ENCODE results near the gene OR52J3. TPM values are rescaled to one million over a fixed set of nuclear protein-coding genes. Genes with fewer than 3 reads are reported as not detected.
"Not testable (repeated sequence)": the region's sequence is repeated elsewhere in the genome, so short reads cannot be mapped to it uniquely, and the experiment has no call there.

The OR52J3 gene
- total RNA-seq = not detected
- long read RNA-seq = 0 reads

DNA sequence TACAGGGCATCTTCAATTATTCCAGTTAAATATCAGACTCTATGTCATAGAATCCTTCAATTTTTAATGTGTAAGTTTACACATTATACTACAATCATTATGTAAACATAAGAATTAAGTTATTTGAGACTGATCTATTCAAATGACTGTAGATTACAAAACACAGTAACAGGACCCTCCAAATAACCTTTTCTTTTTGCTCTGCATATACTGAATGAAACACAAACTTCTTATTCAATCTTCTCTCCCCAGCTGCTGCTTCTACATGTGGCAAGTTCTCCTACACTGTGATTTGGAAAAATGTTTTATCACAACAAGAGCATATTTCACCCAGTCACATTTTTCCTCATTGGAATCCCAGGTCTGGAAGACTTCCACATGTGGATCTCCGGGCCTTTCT lies at the start of gene OR52J3:
OR52J3 (plus strand) TSS at position 301 of the 400 bp plus-strand sequence; CDS start at position 301, 0 bp downstream.
- intact Hi-C loops (cut with DNase I) = no loop called here
- no peak for DNase-seq (ENCODE audit: low spot score)

GRCh38 chr11:5004424-5005274 lies 41.7 kb upstream of the OR52J3 start:
- DNase-seq (ENCODE audit: low spot score) = no peak
- intact Hi-C loops (cut with DNase I) = loop anchor here (5.0 kb wide), 1 partner anchor 377 kb away; no protein-coding TSS in a partner anchor

GRCh38 chr11:5007561-5007960 lies 38.8 kb upstream of the OR52J3 start:
- intact Hi-C loops (cut with DNase I) = no loop called here
- DNase-seq (ENCODE audit: low spot score) = no peak

- DNase-seq (ENCODE audit: low spot score) = no peak
- intact Hi-C loops (cut with DNase I) = no loop called here
These were observed 35.1 kb upstream of the OR52J3 start for GRCh38 chr11:5011254-5011653.

DNA sequence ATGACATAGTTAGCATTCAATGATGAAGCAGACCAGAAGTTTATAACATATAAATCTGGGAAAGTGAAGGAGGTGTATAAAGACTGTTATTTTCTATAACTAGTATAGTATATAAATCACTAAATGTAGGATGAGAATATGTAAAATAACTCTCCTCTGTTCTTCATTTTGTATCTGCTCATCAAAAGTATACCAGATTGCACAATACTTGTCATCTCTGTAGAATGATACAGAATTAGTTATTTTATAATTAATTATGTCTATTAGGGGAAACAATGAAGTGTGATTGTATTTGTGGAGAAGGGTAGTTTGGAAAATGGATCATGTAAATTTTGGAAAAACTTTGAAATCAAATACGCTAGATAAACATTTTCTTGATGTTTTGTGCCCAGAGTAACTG lies 33.3 kb upstream of the OR52J3 start:
- DNase-seq (ENCODE audit: low spot score) = no peak
- intact Hi-C loops (cut with DNase I) = no loop called here

- no peak for DNase-seq (ENCODE audit: low spot score)
- intact Hi-C loops (cut with DNase I) = no loop called here
These were observed 24.3 kb upstream of the OR52J3 start for GRCh38 chr11:5021996-5022395.

DNA sequence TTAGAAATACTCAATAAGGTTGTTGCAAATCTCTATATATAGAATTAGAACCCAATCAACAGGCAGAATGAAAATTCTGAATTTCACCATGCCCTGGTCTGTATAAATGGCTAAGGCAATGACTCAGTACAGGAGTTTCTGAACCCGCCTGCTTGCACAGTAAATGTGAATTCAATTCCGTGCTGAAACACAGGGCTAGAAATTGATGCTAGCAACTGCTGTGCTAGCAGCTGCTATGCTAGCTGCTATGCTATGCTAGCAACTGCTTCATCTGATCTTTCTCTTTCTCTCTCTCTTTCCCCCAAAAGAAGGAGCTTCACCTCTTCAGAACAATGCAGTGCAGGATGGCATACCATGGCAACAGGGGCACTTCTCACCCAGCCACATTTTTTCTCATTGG lies 9.7 kb upstream of the OR52J3 start:
- DNase-seq (ENCODE audit: low spot score) = no peak
- intact Hi-C loops (cut with DNase I) = no loop called here

- intact Hi-C loops (cut with DNase I) = no loop called here
- DNase-seq (ENCODE audit: low spot score) = no peak
These were observed 8.4 kb upstream of the OR52J3 start for GRCh38 chr11:5037926-5038325.

- intact Hi-C loops (cut with DNase I) = no loop called here
- no peak for DNase-seq (ENCODE audit: low spot score)
These were observed 8.0 kb upstream of the OR52J3 start for GRCh38 chr11:5038341-5038740.

DNA sequence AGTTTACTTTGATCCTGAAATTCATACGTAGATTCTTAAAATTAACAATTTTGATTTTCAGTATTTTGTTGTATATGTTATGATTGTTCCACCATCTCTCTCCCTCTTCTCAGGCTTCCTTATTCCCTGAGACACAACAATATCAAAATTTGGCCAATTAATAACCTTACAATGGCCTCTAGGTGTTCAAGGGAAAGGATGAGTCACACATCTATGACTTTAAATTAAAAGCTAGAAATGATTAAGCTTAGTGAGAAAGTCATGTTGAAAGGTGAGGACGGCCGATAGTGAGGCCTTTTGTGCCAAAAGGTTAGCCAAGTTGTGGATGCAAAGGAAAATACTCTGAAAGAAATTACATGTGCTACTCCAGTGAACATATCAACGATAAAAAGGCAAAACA lies 5.5 kb upstream of the OR52J3 start:
- no peak for DNase-seq (ENCODE audit: low spot score)

GRCh38 chr11:5042091-5042490 lies 4.2 kb upstream of the OR52J3 start:
- no peak for DNase-seq (ENCODE audit: low spot score)

More for the DNA sequence above, 5.5 kb upstream of the OR52J3 start:
- intact Hi-C loops (cut with DNase I) = no loop called here

GRCh38 chr11:5043380-5043779 lies 2.9 kb upstream of the OR52J3 start:
- no peak for DNase-seq (ENCODE audit: low spot score)
- intact Hi-C loops (cut with DNase I) = no loop called here

More at GRCh38 chr11:5042091-5042490, 4.2 kb upstream of the OR52J3 start:
- intact Hi-C loops (cut with DNase I) = no loop called here

GRCh38 chr11:5046754-5047330 lies 516 bp downstream of the OR52J3 start:
- intact Hi-C loops (cut with DNase I) = no loop called here
- DNase-seq (ENCODE audit: low spot score) = no peak

GRCh38 chr11:5058679-5059078 lies 12.4 kb downstream of the OR52J3 start:
- DNase-seq (ENCODE audit: low spot score); intact Hi-C loops (cut with DNase I): not testable (repeated sequence)

GRCh38 chr11:5059391-5059790 lies 13.1 kb downstream of the OR52J3 start, which contains the start of gene OR52E2:
OR52E2 (minus strand) TSS chr11:5059627; CDS start chr11:5059627, 0 bp downstream.
- intact Hi-C loops (cut with DNase I) = no loop called here
- DNase-seq (ENCODE audit: low spot score) = no peak

GRCh38 chr11:5065027-5065426 lies 18.7 kb downstream of the OR52J3 start:
- intact Hi-C loops (cut with DNase I) = no loop called here
- no peak for DNase-seq (ENCODE audit: low spot score)

- DNase-seq (ENCODE audit: low spot score) = no peak
- intact Hi-C loops (cut with DNase I) = no loop called here
These were observed 22.9 kb downstream of the OR52J3 start, which contains the start of gene OR52E1 for GRCh38 chr11:5069272-5069671. OR52E1 (plus strand) TSS chr11:5069572.

DNA sequence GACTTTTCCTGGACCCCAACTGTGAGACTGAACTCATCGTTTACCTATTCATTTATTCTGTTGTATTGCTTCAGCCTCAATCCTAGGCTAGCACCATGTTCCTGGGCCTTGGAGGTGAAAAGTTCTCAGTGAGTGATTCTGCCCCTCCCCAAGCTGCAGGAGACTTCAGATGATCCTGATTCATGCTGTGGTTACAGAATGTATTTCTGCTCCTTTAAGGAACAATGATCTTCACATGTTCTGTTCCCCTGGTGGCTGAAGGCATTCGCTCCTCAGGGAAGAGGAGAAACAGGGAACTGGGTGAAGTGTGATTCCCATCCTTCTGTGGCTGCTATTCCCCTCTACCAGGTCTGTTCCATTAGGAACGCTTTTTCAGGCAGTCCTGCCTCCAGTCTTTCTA lies 25.5 kb downstream of the OR52J3 start:
- intact Hi-C loops (cut with DNase I) = no loop called here
- DNase-seq (ENCODE audit: low spot score) = no peak

DNA sequence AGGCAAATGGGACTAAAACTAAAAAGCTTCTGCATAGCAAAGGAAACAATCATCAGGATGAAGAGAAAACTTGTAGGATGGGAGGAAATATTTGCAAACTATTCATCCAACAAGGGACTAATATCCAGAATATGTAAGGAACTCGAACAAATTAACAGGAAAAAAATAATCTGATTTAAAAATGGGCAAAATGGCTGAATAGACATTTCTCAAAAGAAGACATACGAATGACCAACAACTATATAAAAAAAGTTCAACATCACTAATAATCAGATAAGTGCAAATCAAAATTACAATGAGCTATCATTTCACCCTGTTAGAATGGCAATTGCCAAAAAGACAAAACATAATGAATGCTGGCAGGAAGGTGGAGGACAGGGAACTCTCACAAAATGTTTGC lies 35.1 kb downstream of the OR52J3 start:
- DNase-seq (ENCODE audit: low spot score) = no peak
- intact Hi-C loops (cut with DNase I) = no loop called here

DNA sequence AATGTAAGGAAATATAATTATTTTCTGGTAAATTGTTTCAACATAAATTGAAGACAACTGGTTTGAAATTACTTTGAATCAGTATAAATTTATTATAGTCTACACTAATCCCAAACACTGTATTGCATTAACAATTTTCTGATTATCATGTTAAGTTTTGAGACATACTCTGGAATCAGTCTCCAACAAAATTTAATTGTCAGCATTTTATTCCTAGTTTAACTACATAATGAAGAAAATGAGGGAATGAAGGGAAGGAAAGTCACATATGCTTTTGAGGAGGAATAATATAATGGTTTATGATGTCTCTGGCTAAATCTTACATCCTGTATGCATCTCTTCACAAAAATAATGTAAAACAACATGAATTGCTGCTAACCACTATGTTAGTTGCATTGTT lies 37.3 kb downstream of the OR52J3 start:
- DNase-seq (ENCODE audit: low spot score) = no peak
- intact Hi-C loops (cut with DNase I) = no loop called here

- no peak for DNase-seq (ENCODE audit: low spot score)
- intact Hi-C loops (cut with DNase I) = no loop called here
These were observed 42.2 kb downstream of the OR52J3 start for GRCh38 chr11:5088556-5088955.
